ENCODE measurements around the gene ALKBH6.
A peak's percentile ranks its signal among the peaks of the same experiment; 100 is the strongest.
"Not testable (repeated sequence)": the region's sequence is repeated elsewhere in the genome, so short reads cannot be mapped to it uniquely, and the experiment has no call there.

Gene ALKBH6

DNA sequence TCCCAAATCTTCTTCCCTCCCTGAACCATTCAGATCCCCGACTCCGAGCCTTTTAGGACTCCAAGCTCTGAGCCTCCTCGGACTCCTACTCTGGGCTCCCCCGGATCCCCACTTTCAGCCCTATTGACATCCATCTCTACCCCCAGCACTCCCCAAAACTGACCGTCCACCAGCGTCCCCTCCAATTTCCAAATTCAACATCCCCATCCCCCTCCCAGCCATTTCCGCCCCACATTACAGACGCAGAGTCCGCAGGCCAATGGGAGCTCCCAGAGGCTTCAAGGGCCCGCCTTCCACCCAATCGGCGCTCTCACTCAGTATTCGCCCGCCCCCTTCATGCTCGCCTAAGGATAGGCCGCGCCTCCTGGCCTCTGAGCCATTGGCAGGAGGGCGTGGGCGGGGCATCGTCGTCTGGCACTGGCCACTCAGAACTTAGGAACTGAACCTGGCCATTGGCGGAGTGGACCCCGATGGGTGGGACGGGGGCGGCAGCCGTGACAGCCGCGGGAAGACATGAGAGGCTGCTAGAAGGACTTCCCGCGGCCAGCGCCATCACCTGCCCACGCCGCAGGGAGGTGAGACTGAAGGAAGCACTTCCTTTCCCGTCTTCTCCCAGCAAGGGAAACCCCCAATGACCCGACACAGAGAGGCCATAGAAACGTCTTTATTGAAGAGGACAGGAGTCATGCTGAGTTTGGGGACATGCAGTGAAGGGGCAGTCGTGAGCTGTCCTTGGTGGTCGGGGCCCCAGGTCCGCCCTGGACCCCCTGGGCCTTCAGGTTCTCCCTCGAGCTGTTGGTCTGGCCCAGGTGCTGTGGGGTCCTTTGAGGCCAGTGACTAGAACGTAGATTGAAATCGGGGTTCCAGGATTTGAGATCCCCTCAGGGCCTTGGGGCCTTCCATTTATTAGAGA lies at the start of gene ALKBH6:
Gene ALKBH6 (minus strand): TSS at position 202 of the 913 bp plus-strand sequence. CDS start 816 bp downstream, outside the sequence.
- DNase-seq: peak; percentile 99

DNA sequence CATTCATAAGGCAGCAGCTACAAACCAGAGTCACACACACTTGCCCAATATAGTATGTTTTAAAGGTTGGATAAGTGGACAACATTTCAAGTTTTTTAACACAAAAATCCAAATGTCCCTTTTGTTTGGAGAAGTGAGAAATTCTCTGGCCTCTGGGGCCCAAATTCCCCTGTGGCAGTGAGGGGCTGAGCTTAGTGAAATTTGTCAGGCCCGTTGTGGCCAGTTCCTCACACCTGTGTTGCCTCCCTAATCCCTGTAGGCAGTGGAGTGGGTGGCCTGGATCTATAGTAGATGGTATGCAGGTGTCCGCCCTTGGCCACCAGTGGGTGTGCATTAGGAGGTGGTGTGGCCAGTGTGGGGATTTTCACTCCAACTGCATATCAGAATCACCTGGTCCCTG lies 47.4 kb upstream of the ALKBH6 start:
- DNase-seq: no peak

DNA sequence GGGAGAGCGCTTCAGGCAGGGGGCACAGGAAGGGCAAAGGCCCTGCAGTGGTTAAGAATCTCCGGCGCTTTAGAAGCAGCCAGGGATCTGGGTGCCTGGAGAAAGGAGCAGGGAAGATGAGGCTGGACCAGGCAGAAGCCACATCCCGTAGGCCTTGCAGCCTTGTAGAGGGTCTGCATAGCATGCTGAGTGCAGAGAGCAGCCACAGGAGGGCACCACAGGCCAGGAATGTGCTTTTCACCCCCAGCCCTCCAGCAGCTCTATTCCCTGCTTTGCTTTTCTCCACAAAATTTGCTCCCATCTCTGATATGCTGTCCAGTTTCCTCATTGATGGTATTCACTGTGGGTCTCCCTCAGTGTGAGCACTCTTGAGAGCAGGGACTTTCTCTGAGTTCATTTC lies 46.4 kb upstream of the ALKBH6 start:
- DNase-seq: peak; percentile 19

DNA sequence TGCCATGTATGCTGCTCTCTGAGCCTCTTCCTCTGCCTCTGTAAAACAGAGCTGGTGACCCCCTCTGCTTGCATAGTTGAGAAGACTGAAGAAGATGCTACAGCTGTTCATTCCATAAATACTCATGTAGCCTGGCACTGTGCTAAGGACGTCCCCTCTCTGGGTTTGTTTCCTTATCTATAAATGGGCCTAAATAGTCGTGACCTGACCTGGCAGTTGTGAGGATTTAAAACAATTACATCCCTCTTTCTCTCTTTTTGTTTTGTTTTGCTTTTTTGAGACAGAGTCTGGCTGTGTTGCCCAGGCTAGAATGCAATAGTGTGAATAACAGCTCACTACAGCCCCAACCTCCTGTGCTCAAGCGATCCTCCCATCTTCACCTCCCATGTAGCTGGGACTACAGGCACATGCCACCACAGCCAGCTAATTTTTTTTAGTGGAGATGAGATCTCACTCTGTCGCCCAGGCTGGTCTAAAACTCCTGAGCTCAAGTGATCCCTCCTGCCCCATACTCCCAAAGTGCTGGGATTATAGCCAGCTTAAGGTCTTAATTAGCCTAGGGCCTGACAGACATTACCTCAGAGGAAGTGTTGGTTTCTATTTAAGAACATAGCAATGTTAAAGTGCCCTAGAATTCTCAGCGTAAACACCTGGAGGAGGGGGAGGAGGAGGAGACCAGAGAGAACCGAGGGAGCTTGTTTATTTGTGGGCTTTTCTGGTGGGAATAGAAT lies 45.3 kb upstream of the ALKBH6 start:
- DNase-seq: no peak

DNA sequence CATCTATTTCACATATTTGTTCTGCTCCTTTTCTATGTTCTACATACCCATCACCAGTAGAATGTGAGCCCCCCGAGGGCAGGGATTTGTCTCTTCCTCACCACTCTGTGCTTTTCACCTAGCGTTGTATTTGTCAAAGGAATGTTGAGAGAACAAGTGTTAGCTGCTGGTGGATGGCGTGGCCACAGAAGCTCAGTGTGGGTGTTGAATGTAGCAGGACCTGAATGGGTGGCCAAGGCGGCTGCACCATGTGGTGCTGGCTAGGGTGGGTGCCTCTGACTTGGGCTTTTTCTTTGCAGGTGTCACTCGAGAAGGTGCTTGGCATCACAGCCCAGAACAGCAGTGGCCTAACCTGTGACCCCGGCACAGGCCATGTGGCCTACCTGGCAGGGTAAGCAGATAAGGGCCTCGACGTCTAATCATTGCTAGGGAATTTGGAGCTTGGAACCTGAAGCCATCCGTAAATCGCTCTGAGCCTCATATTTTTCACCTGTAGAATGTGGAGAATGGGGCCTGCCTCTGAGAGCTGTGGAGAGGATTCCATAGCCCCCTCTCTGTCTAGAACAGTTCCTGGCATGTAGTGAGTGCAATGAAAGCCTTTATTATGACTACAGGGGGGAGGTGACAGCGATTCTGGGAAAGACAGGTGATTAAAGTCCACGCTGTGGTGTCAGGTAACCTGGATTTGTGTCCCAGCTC lies 44.6 kb upstream of the ALKBH6 start:
- no peak for DNase-seq

DNA sequence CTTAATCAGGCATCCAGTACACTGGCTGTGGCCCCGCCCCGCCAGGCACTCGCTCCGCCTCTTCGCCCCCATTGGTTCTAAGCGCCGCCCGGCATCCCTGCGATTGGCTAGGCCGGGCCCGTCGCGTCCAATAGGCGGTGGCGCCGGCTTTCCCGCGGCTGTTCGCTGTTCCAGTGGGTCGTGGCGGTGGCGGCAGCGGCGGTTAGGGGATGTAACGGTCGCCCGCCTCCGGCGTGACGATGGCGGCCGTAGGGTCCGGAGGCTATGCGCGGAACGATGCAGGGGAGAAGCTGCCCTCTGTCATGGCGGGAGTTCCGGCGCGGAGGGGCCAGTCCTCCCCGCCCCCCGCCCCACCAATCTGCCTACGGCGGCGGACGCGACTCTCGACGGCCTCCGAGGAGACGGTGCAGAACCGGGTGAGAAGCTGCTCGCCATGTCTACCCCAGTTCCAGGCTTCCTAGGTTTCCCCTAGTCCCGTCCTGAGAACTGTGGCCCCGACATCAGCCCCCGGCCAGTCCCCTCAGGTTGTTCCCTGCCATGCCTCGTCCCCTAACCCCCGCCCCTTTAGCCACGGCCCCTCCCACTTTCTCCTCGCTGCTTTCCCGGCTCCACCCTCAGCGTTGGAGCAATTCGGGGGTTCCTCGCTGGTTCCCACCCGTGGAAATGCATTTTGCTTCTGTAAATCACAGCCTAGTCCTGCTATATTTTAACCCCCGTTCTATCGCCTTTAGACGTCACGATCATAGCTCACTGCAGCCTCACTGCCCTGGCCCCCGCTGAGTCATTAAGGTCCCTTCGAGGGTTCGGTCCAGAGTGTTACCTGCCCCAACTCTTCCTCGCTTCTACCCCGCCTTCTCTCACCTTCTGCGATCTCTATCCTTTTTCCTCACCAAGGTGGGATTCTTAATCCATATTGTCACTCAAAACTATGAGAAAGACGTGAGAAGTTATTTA lies 41.0 kb upstream of the ALKBH6 start, which contains the start of gene WDR62:
Gene WDR62 (plus strand): TSS at position 165 of the 954 bp plus-strand sequence. CDS start 75 bp downstream, at position 240.
- DNase-seq: peak; percentile 94

DNA sequence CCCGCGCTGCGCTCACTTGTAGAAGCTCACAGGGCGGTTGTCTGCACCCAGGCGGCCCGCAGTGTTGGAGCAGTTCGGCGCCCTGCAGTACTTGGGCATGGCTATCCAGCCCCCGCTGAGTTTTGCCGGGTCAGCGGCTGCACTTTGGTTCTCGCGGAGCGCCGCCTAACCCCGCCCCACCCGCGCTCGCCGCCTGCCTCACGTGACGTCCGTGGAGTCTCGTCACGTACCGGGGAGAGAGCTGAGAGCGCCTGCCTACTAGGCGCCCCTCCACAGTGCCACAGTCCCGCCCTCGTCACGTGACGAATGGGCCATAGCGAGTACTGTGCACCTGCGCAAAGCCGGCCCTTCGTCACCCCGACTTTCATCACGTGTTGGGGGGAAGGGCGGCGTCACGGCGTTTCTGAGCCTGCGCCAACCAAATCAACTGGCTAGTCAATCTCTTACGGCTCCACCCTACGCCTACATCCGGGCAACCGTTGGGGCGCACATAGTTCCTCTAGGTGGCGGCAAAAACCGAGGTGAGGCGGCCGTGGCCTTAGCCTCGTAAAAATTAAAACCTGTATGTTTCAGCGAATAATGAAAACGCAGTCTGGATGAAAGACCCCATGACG lies 40.2 kb upstream of the ALKBH6 start, which contains the start of gene THAP8:
Gene THAP8 (minus strand): TSS at position 167 of the 614 bp plus-strand sequence. CDS start 68 bp downstream, at position 99.
- DNase-seq: peak; percentile 99

DNA sequence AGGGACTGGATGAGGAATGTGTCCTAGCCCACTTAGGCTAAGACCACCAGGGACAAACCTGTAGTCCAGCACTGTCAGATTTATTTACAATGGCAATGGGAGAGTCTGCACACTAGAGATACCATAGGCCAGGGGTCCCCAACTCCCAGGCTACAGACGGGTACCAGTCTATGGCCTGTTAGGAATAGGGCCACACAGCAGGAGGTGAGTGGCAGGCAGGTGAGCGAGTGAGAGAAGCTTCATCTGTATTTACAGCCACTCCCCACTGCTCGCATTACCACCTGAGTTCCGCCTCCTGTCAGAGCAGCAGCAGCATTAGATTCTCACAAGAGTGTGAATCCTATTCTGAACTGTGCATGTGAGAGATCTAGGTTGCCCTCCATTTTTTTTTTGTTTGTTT lies 37.6 kb upstream of the ALKBH6 start:
- no peak for DNase-seq

DNA sequence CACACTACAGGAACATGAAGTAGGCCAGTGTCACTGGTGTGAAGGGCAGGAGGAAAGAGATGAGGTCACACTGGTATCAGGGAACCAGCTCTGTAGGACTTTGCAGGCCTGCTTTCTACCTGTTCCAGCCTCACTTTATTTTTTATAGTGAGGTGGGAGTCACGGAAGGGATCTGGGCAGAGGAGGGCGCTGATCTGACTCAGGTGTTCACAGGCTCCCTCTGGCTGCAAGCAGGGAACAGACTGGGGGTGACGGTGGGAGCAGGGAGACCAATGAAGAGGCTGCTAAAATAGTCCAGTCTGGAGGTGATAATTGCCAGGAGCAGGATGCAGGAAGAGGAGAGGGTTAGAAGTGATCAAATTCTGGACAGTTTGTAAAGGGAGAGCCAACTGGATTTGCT lies 37.2 kb upstream of the ALKBH6 start:
- no peak for DNase-seq

DNA sequence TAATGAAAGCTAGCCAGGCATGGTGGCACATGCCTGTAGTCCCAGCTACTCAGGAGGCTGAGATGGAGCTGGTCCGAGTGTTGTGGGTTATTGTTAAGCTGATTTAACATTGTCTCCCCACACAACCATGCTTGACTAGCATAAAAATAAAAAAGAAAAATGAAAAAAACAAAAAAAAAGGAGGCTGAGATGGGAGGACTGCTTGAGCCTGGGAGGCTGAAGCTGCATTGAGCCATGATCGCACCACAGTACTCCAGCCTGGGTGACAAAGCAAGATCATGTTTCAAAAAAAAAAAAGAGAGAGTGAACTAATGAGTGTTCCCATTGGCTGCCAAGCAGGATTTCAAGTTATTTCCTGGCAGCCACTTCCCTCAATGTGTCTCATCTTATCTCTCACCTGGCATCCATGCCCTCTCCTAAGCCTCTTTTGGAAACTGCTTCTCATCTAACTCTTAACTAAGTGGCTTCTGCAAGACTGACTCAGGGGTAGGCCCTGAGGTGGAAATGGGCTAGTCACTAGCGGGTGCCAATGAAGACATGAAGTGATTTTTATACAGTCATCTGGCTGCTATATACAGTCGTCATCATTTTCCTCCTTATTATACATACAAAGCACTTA lies 35.2 kb upstream of the ALKBH6 start:
- no peak for DNase-seq

DNA sequence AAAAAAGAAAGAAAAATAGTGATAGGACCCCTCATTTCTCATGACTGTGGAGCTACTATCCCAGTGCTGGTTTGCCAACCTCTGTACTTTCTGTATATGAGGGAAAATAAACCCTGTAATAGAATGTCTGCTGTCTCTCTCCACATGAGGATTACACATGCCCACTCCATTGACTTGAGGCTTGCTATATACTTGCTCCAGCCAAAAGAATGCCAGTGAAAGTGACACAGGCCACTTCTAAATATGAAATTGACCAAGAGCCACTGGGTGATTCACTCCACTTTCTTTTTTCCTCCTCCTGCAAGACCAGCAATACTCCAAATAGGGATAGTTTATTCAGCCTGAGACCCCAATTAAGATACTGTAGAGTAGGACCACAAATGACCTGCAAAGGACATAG lies 33.8 kb upstream of the ALKBH6 start:
- no peak for DNase-seq

DNA sequence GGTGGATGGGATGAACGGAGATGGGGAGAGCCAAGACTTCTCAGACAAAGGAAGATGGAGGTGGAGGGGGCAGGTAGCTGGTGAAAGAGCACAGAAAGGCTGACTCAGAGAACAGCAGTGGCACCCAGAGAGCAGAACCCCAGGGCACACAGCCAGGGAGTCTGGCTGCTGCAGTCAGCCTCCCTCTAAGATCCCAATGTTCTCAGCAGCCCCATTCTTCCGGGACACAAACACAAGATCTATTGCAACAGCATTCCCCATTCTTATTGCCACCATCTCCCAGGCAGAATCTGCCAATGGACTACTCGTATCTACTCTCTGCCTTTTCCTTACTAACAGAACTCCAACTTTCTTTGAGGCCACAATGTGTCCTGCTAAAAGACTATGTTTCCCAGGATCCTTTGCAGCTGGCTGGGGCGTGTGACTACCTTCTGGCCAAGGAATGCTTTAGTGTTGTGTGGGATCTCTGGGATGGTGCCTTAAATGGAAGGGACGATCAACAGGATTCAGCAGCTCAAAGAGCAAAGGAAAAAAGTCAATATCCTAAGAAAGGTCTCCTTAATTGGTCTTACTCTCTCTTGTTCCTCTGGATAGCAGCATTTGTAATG lies 32.5 kb upstream of the ALKBH6 start:
- DNase-seq: no peak

DNA sequence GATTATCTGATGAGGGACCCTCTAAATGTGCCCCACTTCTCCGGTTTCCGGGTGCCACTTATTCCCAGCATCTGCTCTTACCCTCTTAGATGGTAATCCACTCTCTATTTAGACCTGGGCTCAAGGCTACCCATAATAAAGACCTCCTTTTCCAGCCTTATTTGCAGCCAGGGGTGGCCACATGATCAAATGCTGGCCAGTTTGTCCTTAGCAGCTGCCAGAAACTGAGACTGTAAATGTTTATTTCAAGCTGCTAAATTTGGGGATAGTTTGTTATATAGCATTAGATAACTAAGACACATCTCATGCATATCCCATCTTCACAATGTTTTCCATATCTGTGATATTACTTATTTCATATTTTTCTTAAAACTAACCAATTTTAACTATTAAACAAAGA lies 29.9 kb upstream of the ALKBH6 start:
- no peak for DNase-seq

DNA sequence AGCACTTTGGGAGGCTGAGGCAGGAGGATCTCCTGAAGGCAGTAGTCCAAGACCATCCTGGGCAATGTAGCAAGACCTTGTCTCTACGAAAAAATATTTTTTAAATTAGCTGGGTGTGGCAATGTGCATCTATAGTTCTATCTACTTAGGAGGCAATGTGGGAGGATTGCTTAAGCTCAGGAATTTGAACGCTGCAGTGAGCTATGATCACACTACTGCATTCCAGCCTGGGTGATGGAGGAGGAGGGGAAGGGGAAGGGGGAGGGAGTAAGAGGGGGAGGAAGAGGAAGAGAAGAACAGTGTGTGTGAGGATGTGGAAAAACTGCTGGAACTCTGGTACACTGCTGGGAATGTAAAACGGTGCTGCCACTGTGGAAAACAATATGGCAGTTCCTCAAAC lies 27.8 kb upstream of the ALKBH6 start:
- DNase-seq: no peak

DNA sequence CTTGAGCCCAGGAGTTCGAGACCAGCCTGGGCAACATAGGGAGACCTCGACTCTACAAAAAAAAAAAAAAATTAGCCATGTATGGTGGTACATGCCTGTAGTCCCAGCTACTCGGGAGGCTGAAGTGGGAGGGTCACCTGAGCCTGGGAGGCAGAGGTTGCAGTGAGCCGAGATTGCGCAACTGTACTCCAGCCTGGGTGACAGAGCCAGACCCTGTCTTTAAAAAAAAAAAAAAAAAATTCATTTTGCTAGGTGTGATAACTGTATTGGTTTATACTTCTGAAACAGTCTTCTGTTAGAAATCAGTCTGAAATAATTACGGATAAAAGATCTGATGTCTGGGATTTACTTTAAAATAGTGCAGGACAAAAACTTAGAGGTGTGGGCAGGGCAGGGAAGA lies 27.1 kb upstream of the ALKBH6 start:
- DNase-seq: not testable (repeated sequence)

DNA sequence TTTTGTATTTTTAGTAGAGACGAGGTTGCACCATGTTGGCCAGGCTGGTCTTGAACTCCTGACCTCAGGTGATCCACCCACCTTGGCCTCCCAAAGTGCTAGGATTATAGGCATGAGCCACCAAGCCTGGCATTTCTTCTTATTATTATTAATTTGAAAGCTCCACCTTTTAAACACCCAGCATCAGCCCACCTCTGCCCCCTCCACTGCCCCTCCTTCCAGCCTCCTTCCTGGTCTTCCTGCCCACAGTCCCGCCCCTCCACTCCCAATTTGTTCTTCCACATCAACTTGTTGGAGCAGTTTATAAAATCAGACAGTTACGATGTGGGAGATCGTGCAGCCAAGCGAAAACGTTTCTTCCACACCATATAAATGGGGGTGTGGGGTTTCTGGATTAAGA lies 26.5 kb upstream of the ALKBH6 start:
- no peak for DNase-seq

DNA sequence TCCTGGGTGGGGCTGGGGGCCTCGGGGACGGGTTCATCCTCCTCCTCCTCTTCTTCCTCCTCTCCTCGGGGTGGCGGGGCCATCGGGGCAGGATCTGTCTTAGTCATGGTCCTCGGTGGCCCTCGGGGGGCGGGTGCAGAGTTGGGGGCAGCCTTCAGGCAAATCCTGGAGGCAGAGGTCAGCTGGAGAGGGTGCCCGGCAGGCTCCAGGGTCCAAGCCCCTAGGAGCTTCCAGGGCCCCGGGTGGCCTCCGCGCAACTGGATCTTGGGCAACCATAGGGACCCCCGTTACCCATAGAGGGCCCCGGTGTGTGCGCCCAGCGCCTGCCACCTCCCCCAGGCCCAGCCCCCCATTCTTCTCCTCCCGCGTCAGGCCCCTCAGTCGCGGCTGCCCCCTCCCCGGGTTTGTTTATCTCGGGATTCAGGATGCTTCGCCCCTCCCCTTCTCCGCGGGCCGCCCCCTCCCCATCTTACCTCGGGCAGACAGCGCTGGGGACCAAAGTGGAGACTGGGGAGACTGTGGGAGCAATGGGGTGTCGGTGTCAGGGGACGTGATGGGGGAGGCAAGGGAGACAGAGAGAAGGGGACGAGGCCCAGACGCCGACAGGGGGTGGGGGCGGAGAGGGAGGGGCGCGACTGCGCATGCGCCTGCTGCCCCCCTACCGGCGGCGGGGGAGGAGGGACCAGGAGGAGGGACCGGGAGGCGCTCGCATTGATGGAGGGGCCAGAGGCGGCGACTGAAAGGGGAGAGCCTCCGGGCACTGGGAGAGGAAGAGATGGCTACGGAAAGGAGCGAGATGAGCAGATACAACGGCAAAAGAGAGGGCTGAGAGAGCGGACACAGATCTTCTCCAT lies 18.5 kb upstream of the ALKBH6 start, which contains the start of gene CLIP3:
Gene CLIP3 (minus strand): TSS at position 623 of the 854 bp plus-strand sequence. CDS start 516 bp downstream, at position 107.
- DNase-seq: peak; percentile 48

DNA sequence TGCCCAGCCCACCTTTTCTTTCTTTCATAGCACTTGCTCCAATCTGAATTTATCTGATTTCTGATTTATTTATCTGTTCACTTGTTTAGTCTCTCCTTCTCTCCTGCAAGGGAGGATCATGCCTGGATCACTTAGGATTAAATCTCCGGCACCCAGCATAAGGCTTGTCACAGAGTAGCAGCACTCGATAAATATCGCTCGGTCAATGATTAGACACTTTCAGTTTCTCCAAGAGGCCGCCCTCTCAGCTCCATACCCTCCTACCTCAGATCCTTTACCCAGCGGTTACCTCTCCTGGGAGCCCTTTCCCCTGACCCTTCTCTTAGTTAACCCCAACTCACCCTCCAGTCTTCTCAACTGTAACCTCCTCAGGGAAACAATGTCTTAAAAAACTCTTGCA lies 17.3 kb upstream of the ALKBH6 start:
- DNase-seq: no peak
